HG03060 (cell line): Measurements from ENCODE around the gene HKDC1.
A peak's percentile ranks its signal among the peaks of the same experiment; 100 is the strongest.

ENCODE experiments used
- ATAC-seq: cut with Tn5 transposase; IDR thresholded peaks from one replicate; pipeline ENCODE4 v1.9.1; 2021; ENCODE audit warnings: low read depth, moderate number of reproducible peaks; ENCODE audit not compliant: unreplicated experiment

Gene HKDC1

GRCh38 chr10:69215405-69216171 is 4.5 kb upstream of the HKDC1 start:
- ATAC-seq = no peak

GRCh38 chr10:69216577-69217118 is 3.5 kb upstream of the HKDC1 start:
- ATAC-seq = no peak

- no peak for ATAC-seq
Measured at GRCh38 chr10:69217119-69217754, 2.9 kb upstream of the HKDC1 start.

- no peak for ATAC-seq
Measured at GRCh38 chr10:69218831-69219230, 1.3 kb upstream of the HKDC1 start.

GRCh38 chr10:69220507-69220906 is 375 bp downstream of the HKDC1 start:
- no peak for ATAC-seq

- peak; percentile 76 for ATAC-seq
Measured at GRCh38 chr10:69222157-69223027, 2.3 kb downstream of the HKDC1 start.

GRCh38 chr10:69223028-69223342 is 2.9 kb downstream of the HKDC1 start:
- peak; percentile 9 for ATAC-seq

- no peak for ATAC-seq
Measured at GRCh38 chr10:69224862-69225657, 4.9 kb downstream of the HKDC1 start.

- no peak for ATAC-seq
Measured at GRCh38 chr10:69225681-69226080, 5.5 kb downstream of the HKDC1 start.

- no peak for ATAC-seq
Measured at GRCh38 chr10:69226919-69227450, 6.9 kb downstream of the HKDC1 start.

- no peak for ATAC-seq
Measured at GRCh38 chr10:69228151-69228550, 8.0 kb downstream of the HKDC1 start.

GRCh38 chr10:69229616-69229916 is 9.4 kb downstream of the HKDC1 start:
- no peak for ATAC-seq

- ATAC-seq = no peak
Measured at GRCh38 chr10:69230128-69230527, 10.0 kb downstream of the HKDC1 start.

- no peak for ATAC-seq
Measured at GRCh38 chr10:69232252-69232651, 12.1 kb downstream of the HKDC1 start.

GRCh38 chr10:69232736-69233480 is 12.8 kb downstream of the HKDC1 start:
- no peak for ATAC-seq

GRCh38 chr10:69234447-69234846 is 14.3 kb downstream of the HKDC1 start:
- no peak for ATAC-seq

GRCh38 chr10:69237528-69238159 is 17.5 kb downstream of the HKDC1 start:
- peak; percentile 89 for ATAC-seq

GRCh38 chr10:69239136-69239535 is 19.0 kb downstream of the HKDC1 start:
- no peak for ATAC-seq

GRCh38 chr10:69239816-69240434 is 19.8 kb downstream of the HKDC1 start:
- ATAC-seq = no peak
